ENCODE results near the gene ZNF12.

DNA sequence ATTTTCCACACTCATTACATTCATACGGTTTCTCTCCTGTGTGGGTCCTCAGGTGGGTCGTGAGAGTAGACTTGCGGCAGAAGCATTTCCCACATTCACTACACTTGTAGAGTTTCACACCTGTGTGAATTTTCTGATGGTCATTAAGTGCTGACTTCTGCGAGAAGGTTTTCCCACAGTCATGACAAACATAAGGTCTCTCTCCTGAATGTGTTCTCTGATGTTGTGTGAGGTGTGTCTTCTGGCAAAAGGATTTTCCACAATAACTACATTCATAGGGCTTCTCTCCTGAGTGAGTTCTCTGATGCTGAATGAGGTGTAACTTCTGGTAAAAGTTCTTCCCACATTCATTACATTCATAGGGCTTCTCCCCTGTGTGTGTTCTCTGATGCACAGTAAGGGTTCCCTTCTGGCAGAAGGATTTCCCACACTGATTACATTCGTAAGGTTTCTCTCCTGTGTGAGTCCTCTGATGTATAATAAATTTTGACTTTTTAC, 15.1 kb downstream of the ZNF12 start:
- TF ChIP-seq POLR2A (IDR thresholded peaks at IDR 0.05; ENCODE audit: extremely low read depth, insufficient read length): no peak
- no peak for TF ChIP-seq CTCF (IDR thresholded peaks at IDR 0.05; ENCODE audit: low read depth, low read length)
